ENCODE measurements around the gene ZSWIM1. TPM values are rescaled to one million over a fixed set of nuclear protein-coding genes. Genes with fewer than 3 reads are reported as not detected.
"Not testable (repeated sequence)": the region's sequence is repeated elsewhere in the genome, so short reads cannot be mapped to it uniquely, and the experiment has no call there.

Gene ZSWIM1
- total RNA-seq, 1 experiment from 2014 or later: 20.2 TPM

GRCh38 chr20:45857114-45857881, 23.7 kb upstream of the ZSWIM1 start, which contains the start of the genes ACOT8 and ZSWIM3:
TSS of gene ACOT8 (minus strand) at chr20:45857392. CDS start at chr20:45857315, 77 bp downstream.
TSS of gene ZSWIM3 (plus strand) at chr20:45857614. CDS start at chr20:45857826, 212 bp downstream.
- peak; percentile 100 for DNase-seq (ENCODE audit: low spot score)

DNA sequence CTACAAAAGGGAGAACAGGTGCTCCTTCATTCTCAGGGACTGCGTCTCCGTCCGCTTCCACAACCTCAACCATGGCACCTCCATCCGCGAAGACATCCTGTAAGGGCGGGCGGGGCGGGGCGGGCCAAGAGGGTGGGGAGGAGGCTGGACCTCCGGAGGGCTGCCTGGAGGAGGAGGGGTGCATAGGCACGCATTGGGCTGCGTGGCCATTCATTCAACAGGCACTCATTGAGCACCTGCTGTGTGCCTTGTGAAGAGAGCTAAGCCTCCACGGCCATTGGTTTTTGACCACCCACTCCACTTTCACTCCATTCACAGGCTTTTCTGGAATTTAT, 23.2 kb upstream of the ZSWIM1 start:
- no peak for DNase-seq (ENCODE audit: low spot score)

DNA sequence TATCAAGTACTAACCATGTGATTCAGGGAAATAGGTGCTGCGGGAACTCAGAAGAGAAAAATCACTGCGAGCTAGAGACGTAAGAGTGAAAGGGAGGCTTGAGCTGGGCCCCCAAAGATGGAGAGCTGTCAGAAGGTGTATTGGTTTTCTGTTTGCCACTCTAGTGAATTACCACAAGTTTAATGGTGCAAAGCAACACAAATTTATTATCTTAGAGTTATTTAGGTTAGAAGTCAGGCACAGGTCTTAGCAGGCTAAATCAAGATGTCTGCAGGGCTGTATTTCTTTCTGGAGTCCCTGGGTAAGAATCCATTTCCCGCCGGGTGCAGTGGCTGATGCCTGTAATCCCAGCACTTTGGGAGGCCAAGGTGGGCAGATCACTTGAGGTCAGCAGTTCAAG, 21.1 kb upstream of the ZSWIM1 start:
- DNase-seq (ENCODE audit: low spot score): no peak

GRCh38 chr20:45860560-45861220, 20.3 kb upstream of the ZSWIM1 start:
- no peak for DNase-seq (ENCODE audit: low spot score)

GRCh38 chr20:45861221-45862075, 19.6 kb upstream of the ZSWIM1 start:
- peak; percentile 28 for DNase-seq (ENCODE audit: low spot score)

DNA sequence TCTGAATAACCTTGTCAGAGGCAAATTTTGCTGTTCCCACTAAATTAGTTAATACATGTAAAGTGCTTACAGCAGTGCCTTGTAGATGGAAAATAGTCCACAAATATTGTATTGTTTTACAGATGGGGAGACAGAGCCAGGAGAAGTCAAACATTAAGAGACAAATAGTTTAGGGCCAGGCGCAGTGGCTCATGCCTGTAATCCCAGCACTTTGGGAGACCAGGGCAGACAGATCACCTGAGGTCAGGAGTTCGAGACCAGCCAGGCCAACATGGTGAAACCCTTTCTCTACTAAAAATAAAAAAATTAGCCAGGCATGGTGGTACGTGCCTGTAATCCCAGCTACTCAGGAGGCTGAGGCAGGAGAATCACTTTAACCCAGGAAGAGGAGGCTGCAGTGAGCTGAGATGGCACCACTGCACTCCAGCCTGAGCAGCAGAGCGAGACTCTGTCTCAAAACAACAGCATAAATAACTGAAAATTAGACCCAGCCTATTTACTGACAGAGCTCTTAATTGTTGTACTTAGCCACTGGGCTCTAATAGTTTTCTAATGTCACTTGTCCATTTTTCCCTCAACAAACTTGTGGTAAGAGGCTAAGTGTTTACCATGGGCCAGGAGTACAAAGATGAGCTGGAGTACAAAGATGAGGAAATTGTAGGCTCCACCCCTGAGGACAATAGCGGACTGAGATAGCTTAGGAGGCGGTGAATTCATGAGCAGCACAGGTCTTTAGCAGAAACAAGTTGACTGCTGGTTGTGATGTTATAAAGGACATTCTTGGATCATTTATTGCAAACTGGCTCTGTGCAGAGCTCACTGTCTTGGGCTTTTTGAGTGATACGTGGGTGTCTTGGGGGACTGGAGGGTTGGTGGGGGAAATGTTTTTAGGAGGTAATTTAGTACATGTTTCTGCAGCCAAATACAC, 17.2 kb upstream of the ZSWIM1 start:
- DNase-seq (ENCODE audit: low spot score): peak; percentile 19

- no peak for DNase-seq (ENCODE audit: low spot score)
Observed at GRCh38 chr20:45866454-45866853, 14.6 kb upstream of the ZSWIM1 start.

GRCh38 chr20:45867136-45867818, 13.8 kb upstream of the ZSWIM1 start:
- no peak for DNase-seq (ENCODE audit: low spot score)

DNA sequence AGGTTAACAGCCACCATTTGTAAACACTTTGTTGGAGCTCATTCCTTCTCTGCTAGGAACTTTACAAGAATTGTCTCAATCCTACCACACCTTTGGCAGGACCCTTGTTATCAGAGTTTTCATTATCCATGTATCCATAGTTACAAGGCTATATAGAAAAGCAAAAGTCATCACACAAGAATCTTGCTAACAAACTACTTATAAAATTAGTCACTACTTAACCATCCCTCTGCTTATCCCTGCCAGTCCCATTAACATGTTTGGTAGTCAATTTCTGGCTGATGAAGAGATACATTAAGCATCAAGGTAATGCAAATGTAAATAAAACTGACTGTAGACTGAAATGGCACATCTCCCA, 13.2 kb upstream of the ZSWIM1 start:
- peak; percentile 20 for DNase-seq (ENCODE audit: low spot score)

GRCh38 chr20:45872626-45873025, 8.4 kb upstream of the ZSWIM1 start:
- no peak for DNase-seq (ENCODE audit: low spot score)

GRCh38 chr20:45873409-45874103, 7.5 kb upstream of the ZSWIM1 start:
- DNase-seq (ENCODE audit: low spot score): no peak

GRCh38 chr20:45874104-45874481, 6.9 kb upstream of the ZSWIM1 start:
- DNase-seq (ENCODE audit: low spot score): not testable (repeated sequence)

GRCh38 chr20:45874576-45874975, 6.5 kb upstream of the ZSWIM1 start:
- no peak for DNase-seq (ENCODE audit: low spot score)

GRCh38 chr20:45878076-45878761, 2.8 kb upstream of the ZSWIM1 start:
- no peak for DNase-seq (ENCODE audit: low spot score)

DNA sequence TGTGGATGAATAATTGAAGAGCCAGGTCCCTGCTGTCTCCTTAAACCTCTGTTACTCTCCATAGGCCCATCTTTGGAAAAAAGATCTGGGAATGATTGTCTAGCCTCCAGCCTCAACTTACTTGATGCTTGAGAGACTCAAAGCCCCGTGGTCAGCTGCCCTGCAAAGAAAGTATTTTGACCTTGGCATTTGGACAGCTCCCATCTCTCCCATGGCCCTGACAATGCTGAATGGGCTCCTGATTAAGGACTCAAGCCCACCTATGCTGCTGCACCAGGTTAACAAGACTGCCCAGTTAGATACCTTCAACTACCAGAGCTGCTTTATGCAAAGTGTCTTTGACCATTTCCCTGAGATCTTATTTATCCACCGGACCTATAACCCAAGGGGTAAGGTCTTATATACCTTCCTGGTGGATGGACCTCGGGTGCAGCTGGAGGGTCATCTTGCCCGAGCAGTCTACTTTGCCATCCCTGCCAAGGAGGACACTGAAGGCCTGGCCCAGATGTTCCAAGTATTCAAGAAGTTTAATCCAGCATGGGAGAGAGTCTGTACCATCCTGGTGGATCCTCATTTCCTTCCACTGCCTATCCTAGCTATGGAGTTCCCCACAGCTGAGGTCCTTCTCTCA, 1.6 kb downstream of the ZSWIM1 start:
- DNase-seq (ENCODE audit: low spot score): no peak

GRCh38 chr20:45883100-45883469, 2.1 kb downstream of the ZSWIM1 start:
- DNase-seq (ENCODE audit: low spot score): no peak

GRCh38 chr20:45886590-45887345, 5.7 kb downstream of the ZSWIM1 start:
- DNase-seq (ENCODE audit: low spot score): no peak

GRCh38 chr20:45887346-45887715, 6.3 kb downstream of the ZSWIM1 start, which contains the start of gene SPATA25:
TSS of gene SPATA25 (minus strand) at chr20:45887622. CDS start at chr20:45887590, 32 bp downstream.
- DNase-seq (ENCODE audit: low spot score): no peak
